ENCODE results near the gene EI24. TPM values are rescaled to one million over a fixed set of nuclear protein-coding genes. Genes with fewer than 3 reads are reported as not detected.

EI24 gene
- total RNA-seq = 76.2 and 95.0 TPM in 2 replicates
- polyA plus RNA-seq = 103 and 130 TPM in 2 replicates

GRCh38 chr11:125568970-125569914 lies at the start of gene EI24:
Gene EI24, plus strand, starts transcription at chr11:125569477. Its CDS starts 3,051 bp downstream, at chr11:125572528.
- DNase-seq (ENCODE audit: low spot score) = peak; percentile 97
- Histone ChIP-seq H3K79me2 (peaks cover 31% of the 10 kb centered on the region), H2AFZ (peak within 1 kb of the TSS; percentile 94), H3K4me1 (ENCODE audit: insufficient read depth) (peaks cover 9% of the 10 kb centered on the region), H4K20me1 (ENCODE audit: insufficient read depth, poor library complexity, severe bottlenecking) (peaks cover 4% of the 10 kb centered on the region), H3K27ac (peak within 1 kb of the TSS; percentile 78), H3K4me3 (peak within 1 kb of the TSS; percentile 73), H3K9me2 (replicated peaks; ENCODE audit: insufficient read depth) (no peaks in the 10 kb centered on the region), H3K27me3 (no peaks in the 10 kb centered on the region), H3K9me3 (ENCODE audit: low read depth) (no peaks in the 10 kb centered on the region), H3K4me2 (peak within 1 kb of the TSS; percentile 87), H3K36me3 (replicated peaks; ENCODE audit: insufficient read depth, low read depth) (no peaks in the 10 kb centered on the region)
- WGBS (ENCODE audit: low lambda C conversion rate, missing lambda C conversion rate) = 3% methylated on average over 63 of the region's 83 CpGs
- no peak for TF ChIP-seq EZH2 (IDR thresholded peaks at IDR 0.05; ENCODE audit: borderline replicate concordance)
- no peak for TF ChIP-seq EZH2phosphoT487 (IDR thresholded peaks at IDR 0.05; ENCODE audit: low read depth, severe bottlenecking, unreplicated experiment)
- TF ChIP-seq, protein P1, sequence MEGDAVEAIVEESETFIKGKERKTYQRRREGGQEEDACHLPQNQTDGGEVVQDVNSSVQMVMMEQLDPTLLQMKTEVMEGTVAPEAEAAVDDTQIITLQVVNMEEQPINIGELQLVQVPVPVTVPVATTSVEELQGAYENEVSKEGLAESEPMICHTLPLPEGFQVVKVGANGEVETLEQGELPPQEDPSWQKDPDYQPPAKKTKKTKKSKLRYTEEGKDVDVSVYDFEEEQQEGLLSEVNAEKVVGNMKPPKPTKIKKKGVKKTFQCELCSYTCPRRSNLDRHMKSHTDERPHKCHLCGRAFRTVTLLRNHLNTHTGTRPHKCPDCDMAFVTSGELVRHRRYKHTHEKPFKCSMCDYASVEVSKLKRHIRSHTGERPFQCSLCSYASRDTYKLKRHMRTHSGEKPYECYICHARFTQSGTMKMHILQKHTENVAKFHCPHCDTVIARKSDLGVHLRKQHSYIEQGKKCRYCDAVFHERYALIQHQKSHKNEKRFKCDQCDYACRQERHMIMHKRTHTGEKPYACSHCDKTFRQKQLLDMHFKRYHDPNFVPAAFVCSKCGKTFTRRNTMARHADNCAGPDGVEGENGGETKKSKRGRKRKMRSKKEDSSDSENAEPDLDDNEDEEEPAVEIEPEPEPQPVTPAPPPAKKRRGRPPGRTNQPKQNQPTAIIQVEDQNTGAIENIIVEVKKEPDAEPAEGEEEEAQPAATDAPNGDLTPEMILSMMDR (IDR thresholded peaks at IDR 0.05; ENCODE audit: poor library complexity) = peak; percentile 56

GRCh38 chr11:125519860-125520834 lies 49.1 kb upstream of the EI24 start:
- no peak for DNase-seq (ENCODE audit: low spot score)
- Histone ChIP-seq H3K27me3 (no peaks in the 10 kb centered on the region), H3K4me1 (ENCODE audit: insufficient read depth) (no peaks in the 10 kb centered on the region), H3K4me3 (no peak overlapping the region), H3K36me3 (replicated peaks; ENCODE audit: insufficient read depth, low read depth) (no peaks in the 10 kb centered on the region), H3K4me2 (no peak overlapping the region), H4K20me1 (ENCODE audit: insufficient read depth, poor library complexity, severe bottlenecking) (no peaks in the 10 kb centered on the region), H3K79me2 (no peaks in the 10 kb centered on the region), H3K9me2 (replicated peaks; ENCODE audit: insufficient read depth) (no peaks in the 10 kb centered on the region), H2AFZ (no peak overlapping the region), H3K27ac (no peak overlapping the region), H3K9me3 (ENCODE audit: low read depth) (no peaks in the 10 kb centered on the region)
- no peak for TF ChIP-seq EZH2 (IDR thresholded peaks at IDR 0.05; ENCODE audit: borderline replicate concordance)
- TF ChIP-seq EZH2phosphoT487 (IDR thresholded peaks at IDR 0.05; ENCODE audit: low read depth, severe bottlenecking, unreplicated experiment) = no peak
- TF ChIP-seq, protein P1 (IDR thresholded peaks at IDR 0.05; ENCODE audit: poor library complexity) = no peak
- 91% methylated on average over 2 of the region's 2 CpGs for WGBS (ENCODE audit: low lambda C conversion rate, missing lambda C conversion rate)

DNA sequence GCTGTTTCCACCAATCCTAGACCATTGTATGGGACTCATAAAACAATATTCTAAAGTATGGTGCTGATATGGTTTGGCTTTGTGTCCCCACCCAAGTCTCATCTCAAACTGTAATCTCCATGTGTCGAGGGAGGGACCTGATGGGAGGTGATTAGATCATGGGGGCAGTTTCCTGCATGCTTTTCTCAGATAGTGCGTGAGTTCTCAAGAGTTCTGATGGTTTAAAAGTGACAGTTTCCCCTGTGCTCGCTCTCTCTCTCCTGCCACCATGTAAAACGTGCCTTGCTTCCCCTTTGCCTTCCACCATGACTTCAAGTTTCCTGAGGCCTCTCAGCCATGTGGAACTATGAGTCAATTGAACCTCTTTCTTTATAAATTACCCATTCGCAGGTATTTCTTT lies 44.0 kb upstream of the EI24 start:
- Histone ChIP-seq H4K20me1 (ENCODE audit: insufficient read depth, poor library complexity, severe bottlenecking) (no peaks in the 10 kb centered on the region), H3K4me3 (no peak overlapping the region), H2AFZ (no peak overlapping the region), H3K4me1 (ENCODE audit: insufficient read depth) (no peaks in the 10 kb centered on the region), H3K27me3 (no peaks in the 10 kb centered on the region), H3K9me2 (replicated peaks; ENCODE audit: insufficient read depth) (no peaks in the 10 kb centered on the region), H3K36me3 (replicated peaks; ENCODE audit: insufficient read depth, low read depth) (no peaks in the 10 kb centered on the region), H3K4me2 (no peak overlapping the region), H3K9me3 (ENCODE audit: low read depth) (no peaks in the 10 kb centered on the region), H3K27ac (no peak overlapping the region), H3K79me2 (no peaks in the 10 kb centered on the region)
- no peak for DNase-seq (ENCODE audit: low spot score)
- WGBS (ENCODE audit: low lambda C conversion rate, missing lambda C conversion rate) = 82% methylated on average over 5 of the region's 5 CpGs
- TF ChIP-seq EZH2 (IDR thresholded peaks at IDR 0.05; ENCODE audit: borderline replicate concordance) (no peak), EZH2phosphoT487 (IDR thresholded peaks at IDR 0.05; ENCODE audit: low read depth, severe bottlenecking, unreplicated experiment) (no peak)
- TF ChIP-seq, protein P1 (IDR thresholded peaks at IDR 0.05; ENCODE audit: poor library complexity) = no peak
